HepG2 (cell line): ENCODE measurements around the gene EDN2.

ENCODE experiments used
- ZNF274 ChIP-seq: sonication (generic); formaldehyde crosslinking; IDR thresholded peaks from 2 replicates; pipeline ENCODE4 v1.5.1; 2020; ENCODE audit warnings: mild to moderate bottlenecking, missing genetic modification reagents
- TF ChIP-seq, protein P1 (sequence below): sonication (generic); formaldehyde crosslinking; IDR thresholded peaks from 2 replicates; pipeline ENCODE4 v1.5.0; 2020; ENCODE audit warnings: mild to moderate bottlenecking, missing genetic modification reagents, moderate library complexity

GRCh38 chr1:41463516-41463915 is 21.0 kb downstream of the EDN2 start:
- no peak for TF ChIP-seq ZNF274 (CRISPR knock-in tag)
- TF ChIP-seq, protein P1, sequence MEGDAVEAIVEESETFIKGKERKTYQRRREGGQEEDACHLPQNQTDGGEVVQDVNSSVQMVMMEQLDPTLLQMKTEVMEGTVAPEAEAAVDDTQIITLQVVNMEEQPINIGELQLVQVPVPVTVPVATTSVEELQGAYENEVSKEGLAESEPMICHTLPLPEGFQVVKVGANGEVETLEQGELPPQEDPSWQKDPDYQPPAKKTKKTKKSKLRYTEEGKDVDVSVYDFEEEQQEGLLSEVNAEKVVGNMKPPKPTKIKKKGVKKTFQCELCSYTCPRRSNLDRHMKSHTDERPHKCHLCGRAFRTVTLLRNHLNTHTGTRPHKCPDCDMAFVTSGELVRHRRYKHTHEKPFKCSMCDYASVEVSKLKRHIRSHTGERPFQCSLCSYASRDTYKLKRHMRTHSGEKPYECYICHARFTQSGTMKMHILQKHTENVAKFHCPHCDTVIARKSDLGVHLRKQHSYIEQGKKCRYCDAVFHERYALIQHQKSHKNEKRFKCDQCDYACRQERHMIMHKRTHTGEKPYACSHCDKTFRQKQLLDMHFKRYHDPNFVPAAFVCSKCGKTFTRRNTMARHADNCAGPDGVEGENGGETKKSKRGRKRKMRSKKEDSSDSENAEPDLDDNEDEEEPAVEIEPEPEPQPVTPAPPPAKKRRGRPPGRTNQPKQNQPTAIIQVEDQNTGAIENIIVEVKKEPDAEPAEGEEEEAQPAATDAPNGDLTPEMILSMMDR (CRISPR knock-in tag): no peak
